ENCODE data around the gene LMX1B. TPM values are rescaled to one million over a fixed set of nuclear protein-coding genes. Genes with fewer than 3 reads are reported as not detected.

LMX1B gene
- total and polyA plus RNA-seq, 2 donors (not counting 3 experiments of a cell fraction or from before 2014, with no cell fraction given): not detected

DNA sequence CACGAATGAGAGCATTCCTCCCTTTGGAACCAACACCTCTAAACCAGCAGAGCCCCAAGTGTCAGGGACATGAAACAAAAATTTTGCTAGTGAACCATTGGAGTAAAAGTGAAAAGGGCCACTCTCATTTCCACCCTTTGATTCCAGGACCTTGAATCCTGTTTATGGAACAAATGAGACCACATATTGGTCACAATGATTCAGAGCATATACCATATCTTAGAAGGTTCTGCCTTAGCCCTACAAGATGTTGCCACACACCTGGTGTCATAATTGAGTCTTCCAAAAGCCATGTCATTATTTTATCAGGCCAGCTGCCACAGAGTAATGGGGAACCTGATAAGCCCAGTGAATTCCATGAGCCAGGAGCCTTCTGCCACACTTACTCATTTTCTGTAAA lies 124.8 kb downstream of the LMX1B start:
- no peaks in the 10 kb centered on the region for H3K4me1 ChIP-seq (ENCODE audit: control insufficient read depth, extremely low read depth, insufficient read depth, low read length)
- H3K79me2 ChIP-seq (ENCODE audit: control insufficient read depth, insufficient read depth, low read length): no peaks in the 10 kb centered on the region
- H4K20me1 ChIP-seq (replicated peaks; ENCODE audit: control insufficient read depth, extremely low read depth, insufficient read depth, low read length): no peaks in the 10 kb centered on the region
- DNase-seq (ENCODE audit: low read depth, low spot score) (no peak), FAIRE-seq (no peak)
- dilution Hi-C loops (cut with MboI; ENCODE audit: extremely low pct_ligation_motif_present, low sequenced_read_pairs) (no loop called here), intact Hi-C loops (cut with micrococcal nuclease) (no loop called here)
- H3K9ac ChIP-seq (replicated peaks; ENCODE audit: extremely low read depth, insufficient read depth, low read length): no peak overlapping the region
- no peak overlapping the region for H3K27ac ChIP-seq (ENCODE audit: insufficient read depth, low read depth, low read length)
- TF ChIP-seq MYC (IDR thresholded peaks at IDR 0.05; ENCODE audit: low read depth, low read length): no peak
- no peak for TF ChIP-seq JUN (IDR thresholded peaks at IDR 0.05; ENCODE audit: borderline replicate concordance, insufficient read depth, insufficient read length, low read depth)
- TF ChIP-seq POLR2AphosphoS5 (IDR thresholded peaks at IDR 0.05; ENCODE audit: insufficient read depth, low read depth, low read length): no peak
- TF ChIP-seq FOS (IDR thresholded peaks at IDR 0.05; ENCODE audit: borderline replicate concordance, insufficient read depth, low read length): no peak
- TF ChIP-seq, protein P1, sequence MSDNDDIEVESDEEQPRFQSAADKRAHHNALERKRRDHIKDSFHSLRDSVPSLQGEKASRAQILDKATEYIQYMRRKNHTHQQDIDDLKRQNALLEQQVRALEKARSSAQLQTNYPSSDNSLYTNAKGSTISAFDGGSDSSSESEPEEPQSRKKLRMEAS (IDR thresholded peaks at IDR 0.05; ENCODE audit: insufficient read depth, insufficient read length): no peak
- TF ChIP-seq, protein P2, sequence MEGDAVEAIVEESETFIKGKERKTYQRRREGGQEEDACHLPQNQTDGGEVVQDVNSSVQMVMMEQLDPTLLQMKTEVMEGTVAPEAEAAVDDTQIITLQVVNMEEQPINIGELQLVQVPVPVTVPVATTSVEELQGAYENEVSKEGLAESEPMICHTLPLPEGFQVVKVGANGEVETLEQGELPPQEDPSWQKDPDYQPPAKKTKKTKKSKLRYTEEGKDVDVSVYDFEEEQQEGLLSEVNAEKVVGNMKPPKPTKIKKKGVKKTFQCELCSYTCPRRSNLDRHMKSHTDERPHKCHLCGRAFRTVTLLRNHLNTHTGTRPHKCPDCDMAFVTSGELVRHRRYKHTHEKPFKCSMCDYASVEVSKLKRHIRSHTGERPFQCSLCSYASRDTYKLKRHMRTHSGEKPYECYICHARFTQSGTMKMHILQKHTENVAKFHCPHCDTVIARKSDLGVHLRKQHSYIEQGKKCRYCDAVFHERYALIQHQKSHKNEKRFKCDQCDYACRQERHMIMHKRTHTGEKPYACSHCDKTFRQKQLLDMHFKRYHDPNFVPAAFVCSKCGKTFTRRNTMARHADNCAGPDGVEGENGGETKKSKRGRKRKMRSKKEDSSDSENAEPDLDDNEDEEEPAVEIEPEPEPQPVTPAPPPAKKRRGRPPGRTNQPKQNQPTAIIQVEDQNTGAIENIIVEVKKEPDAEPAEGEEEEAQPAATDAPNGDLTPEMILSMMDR (IDR thresholded peaks at IDR 0.05; ENCODE audit: extremely low read depth in 1 of 2, insufficient read depth in 1 of 2, low read depth in 1 of 2, low read length in 2 of 2): no peak
- TF ChIP-seq GATA2 (IDR thresholded peaks at IDR 0.05; ENCODE audit: insufficient read depth, insufficient read length, low read depth, low read length): no peak
- TF ChIP-seq POLR2A (IDR thresholded peaks at IDR 0.05; ENCODE audit: low read depth, low read length): no peak
- TF ChIP-seq EZH2 (IDR thresholded peaks at IDR 0.05; ENCODE audit: borderline replicate concordance, low read depth, low read length, severe bottlenecking): no peak
- no peaks in the 10 kb centered on the region for H3K9me3 ChIP-seq (replicated peaks; ENCODE audit: control insufficient read depth, insufficient read depth, low read length)
- H3K27me3 ChIP-seq (ENCODE audit: control insufficient read depth in 2 of 2, insufficient read depth in 2 of 2, low read length in 2 of 2): peaks cover 9 to 13% of the 10 kb centered on the region in 2 experiments
- no peak overlapping the region for H3K4me3 ChIP-seq (replicated peaks in 1 of 3; ENCODE audit: insufficient read depth in 1 of 3, low read depth in 1 of 3, low read length in 3 of 3)
- no peak overlapping the region for H3K4me2 ChIP-seq (ENCODE audit: insufficient read depth, low read length)
- H3K36me3 ChIP-seq (ENCODE audit: control insufficient read depth in 2 of 2, extremely low read depth in 1 of 2, insufficient read depth in 2 of 2, low read length in 2 of 2): no peaks in the 10 kb centered on the region
- H3K9me1 ChIP-seq (replicated peaks; ENCODE audit: control insufficient read depth, extremely low read depth, insufficient read depth, low read length): no peaks in the 10 kb centered on the region
- BruUV-seq (replicated peaks): no TSS peak
- ChIA-PET POLR2A (no interaction called here), CTCF (no interaction called here)
- no peak overlapping the region for H2AFZ ChIP-seq (ENCODE audit: low read depth, low read length)

Measured in endothelial cell of umbilical vein (primary cell).